Measurements from ENCODE around the gene SMARCA5.

DNA sequence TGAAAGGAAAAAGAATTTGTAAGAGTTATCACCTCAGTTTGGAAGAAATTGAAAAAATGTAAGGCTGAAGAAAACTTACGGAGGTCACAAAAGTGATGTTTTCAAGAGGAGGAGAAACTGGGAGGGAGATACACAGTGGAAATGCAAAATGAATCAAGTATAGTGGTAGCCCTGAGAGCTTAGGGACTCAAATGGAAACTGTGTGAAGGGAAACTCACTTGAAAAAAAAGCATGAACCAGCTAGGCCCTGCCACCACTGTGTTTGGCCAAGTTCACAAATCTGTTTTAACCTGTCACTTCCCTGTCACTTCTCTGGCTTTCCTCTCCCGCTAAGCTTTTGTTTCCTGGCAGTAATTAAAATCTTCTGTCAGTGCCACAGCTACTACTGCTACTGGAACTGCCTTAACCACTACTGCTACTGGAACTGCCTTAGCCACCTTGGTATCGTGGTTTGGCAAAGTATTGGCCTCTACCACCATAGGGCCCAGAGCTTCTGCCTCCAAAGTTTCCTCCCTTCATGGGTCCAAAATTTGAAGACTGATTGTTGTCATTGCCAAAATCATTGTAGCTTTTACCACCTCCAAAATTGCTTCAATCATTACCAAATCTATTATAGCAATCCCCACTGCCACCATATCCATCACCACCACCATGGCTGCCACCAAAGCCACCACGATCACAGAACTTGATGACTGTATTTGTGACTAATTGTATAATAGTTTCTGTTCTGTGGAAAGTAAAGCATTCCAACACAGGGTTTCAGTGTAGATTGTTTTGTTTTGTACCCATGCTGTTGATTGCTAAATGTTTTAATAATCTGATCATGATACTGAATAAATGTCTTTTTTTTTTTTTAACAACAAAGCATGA lies 41.5 kb downstream of the SMARCA5 start:
- TF ChIP-seq EP300 (IDR thresholded peaks at IDR 0.05; ENCODE audit: borderline replicate concordance) (no peak), RAD21 (IDR thresholded peaks at IDR 0.05; ENCODE audit: low read depth) (no peak), CEBPB (IDR thresholded peaks at IDR 0.05) (no peak), YY1 (IDR thresholded peaks at IDR 0.05; ENCODE audit: low read depth) (no peak)

Measured in Ishikawa (cell line).